Stromal cell of bone marrow (primary cell): Measurements from ENCODE around the gene SLC48A1.

Experiments
- DNase-seq: peaks from one replicate; pipeline ENCODE4 v3.0.0-alpha.2; 2012; ENCODE audit warnings: low read depth

SLC48A1 gene

DNA sequence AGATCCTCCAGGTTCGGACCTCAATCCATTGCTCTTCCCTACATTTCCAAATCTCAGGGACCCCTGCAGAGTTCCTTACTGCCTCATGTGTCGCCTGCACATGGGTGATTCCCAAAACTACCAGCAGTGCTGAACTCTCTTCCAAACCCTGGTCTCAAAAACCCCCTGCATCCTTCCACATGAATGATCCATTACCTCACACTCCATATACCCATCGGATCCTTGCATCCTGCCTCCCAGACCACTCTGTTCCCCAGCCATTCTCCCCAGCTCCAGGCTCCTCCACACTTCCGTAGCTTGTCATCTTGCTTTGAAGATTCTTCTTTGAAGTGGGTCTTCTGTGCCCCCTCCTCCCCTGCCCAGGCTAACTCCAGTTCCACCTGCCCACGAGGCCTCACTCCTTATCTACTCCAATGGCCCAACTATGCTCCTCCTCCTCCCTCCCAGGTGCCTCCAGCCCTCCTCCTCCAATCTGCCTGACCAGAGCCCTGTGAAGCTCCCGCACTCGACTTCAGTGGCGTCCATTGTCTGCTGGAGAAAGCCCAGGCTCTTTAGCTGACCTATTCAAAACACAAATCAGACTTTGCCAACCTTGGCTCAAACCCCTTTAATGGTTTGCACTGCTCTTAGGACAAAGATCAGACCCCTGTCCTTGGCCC lies 28.1 kb upstream of the SLC48A1 start:
- no peak for DNase-seq

DNA sequence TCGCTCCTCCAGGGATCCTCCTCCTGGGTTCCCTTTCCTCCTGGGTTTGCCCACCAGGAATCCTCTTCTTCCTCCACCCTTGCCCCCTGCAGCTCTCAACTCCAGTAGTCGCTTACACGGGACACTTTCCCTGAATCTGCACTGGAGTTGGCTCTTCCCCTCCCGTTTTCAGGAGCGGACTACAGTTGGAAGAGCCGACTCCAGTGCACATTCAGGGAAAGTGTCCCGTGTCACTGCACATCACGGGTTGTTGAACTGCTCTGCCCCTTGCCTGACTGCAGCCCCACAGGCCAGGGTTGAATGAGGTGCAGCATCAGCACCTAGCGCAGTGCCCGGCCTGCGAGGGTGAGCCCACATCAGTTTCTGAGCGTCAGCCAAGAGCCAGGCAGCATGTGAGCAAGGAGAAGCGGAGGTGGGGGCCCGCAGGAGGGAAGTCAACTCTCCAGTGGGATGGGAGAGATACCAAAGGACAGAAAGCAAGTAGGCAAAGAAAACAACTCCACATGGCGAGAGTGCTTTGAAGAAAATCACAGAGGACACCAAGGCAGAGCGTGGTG lies 27.5 kb upstream of the SLC48A1 start:
- no peak for DNase-seq

DNA sequence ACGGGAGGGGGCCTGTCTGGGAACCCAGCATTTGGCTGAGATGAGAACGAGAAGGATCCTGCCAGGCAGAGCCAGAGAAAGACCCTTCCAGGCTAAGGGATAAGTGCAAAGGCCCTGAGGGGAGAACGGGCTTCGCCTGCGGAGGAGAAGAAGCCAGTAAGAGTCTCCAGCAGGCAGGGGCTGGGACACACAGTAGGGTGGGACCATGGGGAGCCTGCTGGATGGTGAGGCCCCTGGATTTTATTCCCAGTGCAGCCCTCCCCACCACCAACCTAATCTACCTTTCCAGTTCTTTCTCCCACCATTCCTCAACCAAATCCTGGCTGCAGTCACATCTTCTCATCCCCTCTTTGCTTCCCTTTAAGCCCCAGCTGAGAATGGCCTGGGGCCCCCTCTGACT lies 27.0 kb upstream of the SLC48A1 start:
- no peak for DNase-seq

DNA sequence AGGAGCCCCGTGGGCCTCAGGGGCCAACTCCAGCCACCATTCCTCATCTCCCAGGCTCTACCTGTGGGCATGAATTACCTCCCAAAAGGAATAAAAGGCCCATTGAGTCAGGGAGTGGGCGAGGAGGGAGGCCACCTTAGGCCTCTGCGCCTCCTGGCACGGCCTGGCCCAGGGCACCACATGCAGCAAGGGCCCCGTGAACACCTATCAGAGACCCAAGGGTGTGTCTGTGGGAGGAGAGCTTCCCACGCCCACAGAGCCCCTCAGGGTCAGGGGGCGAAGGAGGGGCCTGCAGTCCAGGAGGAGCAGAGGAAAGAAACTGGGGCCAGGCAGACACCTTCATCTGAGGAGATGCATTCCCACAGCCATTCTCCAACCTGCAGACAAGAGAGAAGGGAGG lies 26.5 kb upstream of the SLC48A1 start:
- no peak for DNase-seq

DNA sequence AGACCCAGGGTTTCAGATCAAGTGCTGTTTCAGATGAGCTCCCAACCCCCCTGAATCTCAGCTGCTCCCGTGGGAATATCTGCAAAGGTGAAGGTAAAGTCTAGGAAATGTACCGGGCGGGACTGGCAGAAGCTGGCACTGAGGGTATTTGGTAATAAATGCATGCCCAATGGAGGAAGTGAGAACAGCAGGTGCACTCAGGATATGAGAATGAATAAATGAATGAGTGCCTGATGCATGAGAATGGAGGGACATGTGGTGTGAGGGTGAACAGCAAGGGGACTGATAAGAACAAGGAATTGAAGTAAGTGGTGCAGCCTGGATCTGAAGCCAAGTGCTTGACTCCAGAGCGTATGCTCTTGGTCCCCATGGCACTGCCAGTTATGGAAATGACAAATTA lies 25.9 kb upstream of the SLC48A1 start:
- DNase-seq = no peak

DNA sequence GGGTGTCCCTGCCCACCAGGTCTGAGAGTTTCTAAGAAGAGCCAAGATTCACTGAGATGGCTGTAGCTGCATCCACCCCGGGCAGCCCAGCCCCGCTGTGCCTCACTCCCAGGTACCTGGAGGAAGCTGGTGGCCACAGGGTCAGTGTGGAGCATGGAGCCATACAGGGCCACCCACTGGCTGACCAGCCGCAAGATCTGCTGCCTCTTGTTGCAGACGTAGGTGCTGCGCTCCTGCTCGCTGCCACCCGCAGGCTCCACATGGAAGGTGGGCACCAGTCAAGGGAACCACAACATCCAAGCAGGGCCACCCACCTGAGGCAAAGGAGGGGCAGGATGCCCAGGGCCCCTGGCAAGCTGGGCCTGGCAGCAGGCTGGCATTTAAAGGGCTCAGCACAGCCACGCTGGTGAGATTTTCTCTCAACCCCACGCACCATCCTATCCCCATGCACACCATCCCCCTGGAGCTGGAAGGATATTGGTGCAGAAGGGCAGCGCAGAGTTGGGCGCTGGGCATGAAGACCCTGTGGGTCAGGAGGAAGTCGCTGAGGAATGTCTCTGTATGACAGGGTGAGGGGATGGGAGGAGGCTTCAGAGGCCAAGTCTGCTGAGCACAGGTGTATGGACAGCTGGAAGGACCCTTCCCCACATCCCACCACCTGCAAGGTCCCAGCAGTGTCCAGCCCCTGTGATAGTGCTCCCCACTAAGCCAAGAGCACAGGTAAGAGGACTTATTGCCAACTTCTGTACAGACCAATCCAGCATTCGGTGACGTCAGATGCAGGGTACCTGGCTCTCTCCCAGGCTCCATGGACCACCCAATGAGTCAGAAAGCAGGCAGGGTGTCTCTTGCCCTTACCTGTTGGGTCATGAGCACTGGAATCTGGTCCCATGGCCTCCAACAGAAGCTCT lies 25.2 kb upstream of the SLC48A1 start:
- DNase-seq = no peak

DNA sequence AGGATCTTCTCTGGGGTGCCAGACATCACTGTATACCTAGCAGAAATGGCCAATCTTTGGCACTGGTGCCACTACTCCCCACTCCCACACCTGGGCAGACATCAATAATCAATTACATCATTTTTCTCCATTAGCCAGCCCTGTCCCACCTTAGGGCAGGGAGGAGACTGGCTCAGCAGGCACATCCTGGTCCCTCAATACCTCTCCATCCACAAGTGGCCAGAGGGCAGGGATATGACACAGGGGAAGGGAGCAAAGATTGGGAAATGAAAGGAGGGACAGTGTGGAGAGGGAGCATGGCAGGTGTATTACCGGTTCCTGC lies 24.6 kb upstream of the SLC48A1 start:
- no peak for DNase-seq

DNA sequence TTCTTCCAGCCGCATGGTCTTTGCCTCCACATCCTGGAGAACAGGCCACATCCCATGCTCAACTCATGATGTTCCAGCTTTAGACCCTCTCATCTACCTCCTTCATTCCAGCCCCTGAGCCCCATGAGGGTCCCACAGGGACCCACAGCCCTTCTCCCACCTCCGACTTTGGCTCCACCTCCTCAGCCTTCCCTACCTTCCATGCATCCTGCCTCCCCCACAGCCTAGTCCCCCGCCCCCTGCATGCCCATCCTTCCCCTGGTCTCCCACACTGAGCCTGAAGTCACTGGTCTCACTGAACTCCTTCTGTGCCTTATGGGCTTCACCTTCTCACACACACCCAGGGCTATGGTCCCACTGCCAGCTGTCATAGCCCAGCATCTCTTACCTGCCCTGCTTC lies 24.1 kb upstream of the SLC48A1 start:
- DNase-seq = no peak

DNA sequence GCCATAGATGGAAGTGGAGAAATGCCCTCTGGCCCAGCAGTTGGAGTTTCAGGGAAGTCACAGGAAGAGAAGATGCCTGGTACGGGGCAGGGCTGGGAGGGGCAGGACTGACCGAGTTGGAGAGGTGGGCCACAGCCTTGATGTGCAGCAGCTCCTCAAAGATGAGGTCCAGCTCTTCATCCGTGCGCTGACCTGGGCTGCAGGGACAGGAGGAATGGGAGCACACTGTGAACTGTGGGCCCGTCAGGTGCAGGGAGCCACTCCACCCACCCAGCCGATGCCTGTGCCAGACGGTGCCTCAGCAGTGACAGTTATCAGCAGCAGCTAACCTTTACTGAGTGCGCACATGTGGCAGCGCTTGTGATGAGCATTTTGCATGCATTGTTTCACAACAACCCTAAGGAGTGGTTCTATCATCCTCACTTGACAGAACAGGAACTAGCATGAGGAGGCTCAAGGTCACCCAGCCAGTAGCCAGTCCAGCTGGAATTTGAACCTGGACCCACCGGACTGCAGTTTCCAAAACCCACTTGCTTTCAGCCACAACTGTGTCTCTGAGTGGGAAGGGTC lies 22.7 kb upstream of the SLC48A1 start:
- no peak for DNase-seq

DNA sequence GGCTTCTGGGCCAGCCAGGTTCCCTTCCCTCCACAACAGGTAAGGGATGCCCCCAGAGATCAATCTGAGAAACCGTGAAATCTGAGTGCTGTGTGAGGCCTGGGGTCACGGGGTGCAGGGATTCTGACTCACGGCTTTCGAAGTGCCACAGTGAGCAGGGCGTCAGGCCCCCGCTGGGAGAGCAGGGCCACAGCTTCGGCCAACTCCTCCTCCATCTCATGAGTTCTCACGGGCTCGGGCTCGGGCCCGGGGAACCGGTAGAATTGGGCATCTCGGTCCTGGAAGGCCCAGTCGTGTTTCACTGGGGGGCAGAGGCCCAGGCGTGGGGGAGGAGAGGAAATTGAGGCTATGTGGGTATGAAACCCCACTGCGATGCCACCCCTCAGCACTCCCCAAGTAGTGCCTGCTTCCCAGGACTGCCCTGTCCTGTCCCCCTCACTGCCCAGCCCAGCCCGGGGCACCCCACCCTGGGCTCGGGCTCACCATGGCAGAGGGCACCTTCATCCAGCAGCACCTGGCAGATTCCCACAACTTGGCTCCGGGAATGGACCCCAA lies 22.0 kb upstream of the SLC48A1 start:
- DNase-seq = no peak

DNA sequence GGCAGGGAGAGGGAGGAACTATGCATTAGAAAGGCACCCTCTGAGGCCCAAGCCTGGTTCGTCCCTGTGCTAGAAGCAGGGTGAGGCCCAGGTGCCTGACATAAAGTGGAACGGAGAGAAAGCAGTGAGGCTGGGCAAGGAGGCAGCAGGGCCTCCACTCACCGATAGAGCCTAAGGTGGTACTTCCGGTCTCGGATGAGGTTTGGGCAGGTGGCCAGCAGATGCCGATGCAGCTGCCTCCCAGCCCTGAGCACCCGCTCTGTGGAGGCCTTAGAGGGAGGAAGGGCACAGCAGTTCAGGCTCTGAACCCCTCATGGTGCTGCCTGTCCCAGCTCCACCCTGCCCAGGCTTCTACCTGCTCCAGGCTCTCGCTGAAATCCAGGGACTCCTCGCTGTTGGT lies 21.5 kb upstream of the SLC48A1 start:
- no peak for DNase-seq

DNA sequence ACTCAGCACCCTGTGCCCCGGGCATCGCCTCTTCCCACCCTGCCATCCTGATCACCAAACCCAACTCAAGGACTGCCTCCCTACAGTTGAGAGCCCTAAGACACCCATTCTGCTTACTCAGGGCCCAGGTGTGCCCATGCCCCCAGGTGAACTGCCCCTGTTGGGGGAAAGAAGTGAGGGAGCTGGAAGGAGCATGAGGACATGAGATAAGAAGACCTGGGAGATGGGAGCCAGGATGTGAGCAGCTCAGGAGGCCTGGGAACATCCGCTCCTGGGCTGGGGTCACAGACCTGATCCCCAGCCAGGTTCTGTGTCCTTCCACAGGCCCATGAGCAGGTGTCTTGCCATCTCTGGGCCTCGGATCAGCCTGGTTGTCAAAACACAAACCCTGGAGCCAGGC lies 20.9 kb upstream of the SLC48A1 start:
- no peak for DNase-seq

DNA sequence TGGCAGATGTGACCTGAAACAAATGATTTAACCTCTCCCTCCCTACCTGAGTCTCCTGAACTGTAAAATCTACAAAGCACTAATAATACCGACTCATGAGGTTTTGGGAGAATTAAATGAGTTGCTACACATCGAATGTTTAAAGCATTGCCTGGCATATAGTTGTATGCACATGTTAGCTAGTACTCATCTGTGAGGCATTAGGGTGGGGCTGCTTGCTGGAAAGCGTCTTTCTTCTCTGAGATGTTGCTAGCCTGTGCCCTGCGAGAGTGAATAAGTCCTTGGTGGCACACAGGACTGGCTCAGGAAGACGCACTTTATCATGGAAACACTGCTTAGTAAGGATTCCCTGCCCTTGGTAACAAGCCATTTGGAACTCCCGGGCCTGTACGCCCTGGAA lies 20.5 kb upstream of the SLC48A1 start:
- peak; percentile 31 for DNase-seq

DNA sequence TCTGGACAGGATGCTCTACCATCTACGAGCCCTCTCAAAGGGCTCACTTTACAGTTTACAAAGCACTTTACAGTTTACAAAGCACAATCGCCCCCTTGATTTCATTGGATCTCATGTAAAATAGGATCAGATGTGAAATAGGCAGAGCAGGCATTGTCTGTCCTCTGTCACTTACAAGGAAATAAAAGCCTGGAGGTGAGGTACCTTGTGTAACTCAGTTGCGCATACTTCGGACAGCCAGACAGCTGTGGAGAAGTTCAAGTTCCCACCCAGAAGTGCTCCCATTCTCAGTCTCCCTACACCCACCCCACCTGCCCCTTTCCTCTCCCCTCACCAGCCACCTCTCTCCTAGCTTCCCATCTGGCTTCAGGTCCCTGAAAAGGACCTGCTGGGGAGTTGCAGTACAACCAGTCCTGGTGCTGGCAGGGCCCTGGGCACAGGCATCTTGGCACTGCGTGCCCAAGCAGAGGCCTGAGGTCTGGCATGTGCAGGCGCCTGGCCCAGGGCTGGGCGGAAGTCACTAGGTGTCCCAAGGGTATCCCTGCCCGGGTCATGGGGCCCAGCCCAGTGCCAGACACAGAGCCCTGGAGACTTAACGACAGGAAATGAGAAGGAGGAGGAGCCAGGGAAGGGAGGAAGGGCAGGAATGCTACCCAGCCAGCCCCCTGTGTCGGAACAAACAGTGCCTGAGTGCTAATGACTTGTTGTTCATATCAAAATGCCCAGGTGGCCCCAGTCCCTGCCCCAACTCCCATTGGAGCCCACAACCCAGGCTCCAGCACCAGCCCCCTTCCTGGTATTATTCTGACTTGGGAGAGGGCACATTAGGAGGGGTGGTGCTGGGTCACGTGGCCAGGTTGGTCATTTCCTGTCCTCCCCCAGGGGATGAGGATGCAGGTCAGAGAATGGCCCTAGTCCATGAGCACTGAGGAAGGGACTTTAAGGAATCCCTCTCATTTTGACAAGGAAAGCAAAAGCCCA lies 19.7 kb upstream of the SLC48A1 start:
- DNase-seq = no peak

DNA sequence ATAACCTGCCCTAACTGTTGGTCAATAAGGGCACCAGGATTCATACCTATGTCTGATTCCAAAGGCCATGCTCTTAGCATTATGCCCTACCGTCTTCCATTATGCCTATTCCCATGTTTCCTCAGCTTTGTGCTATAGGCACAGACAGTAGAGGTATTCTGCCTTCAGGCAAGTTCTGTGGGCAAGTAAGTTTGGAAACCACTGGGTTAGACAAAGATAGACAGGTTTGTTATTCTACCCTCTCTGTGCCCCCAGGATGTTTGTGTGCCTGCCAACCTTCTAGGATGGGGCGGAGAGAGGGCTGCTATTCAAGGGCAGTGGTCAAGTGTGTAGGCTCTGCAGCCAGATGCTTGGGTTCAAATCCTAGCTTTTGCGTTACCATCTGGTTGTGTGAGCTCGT lies 18.9 kb upstream of the SLC48A1 start:
- DNase-seq = no peak

DNA sequence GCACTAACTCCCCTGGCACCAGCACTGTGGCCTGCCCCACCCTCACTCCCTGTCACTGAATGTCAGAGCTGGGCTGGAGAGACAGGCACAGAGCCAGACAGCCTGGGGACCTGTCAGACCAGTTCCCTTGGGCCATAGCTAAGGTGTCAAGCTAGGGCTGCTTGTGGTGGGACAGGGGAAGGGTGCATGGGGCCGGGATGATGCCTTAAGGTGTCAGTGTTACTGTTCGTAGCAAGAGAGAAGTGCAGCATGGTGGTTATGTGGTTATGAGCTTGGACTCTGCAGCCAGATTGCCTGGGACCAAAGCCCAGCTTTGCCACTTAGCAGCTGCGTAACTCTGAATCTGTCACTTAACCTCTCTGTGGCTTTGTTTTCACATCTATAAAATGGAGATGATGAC lies 18.2 kb upstream of the SLC48A1 start:
- DNase-seq = no peak

DNA sequence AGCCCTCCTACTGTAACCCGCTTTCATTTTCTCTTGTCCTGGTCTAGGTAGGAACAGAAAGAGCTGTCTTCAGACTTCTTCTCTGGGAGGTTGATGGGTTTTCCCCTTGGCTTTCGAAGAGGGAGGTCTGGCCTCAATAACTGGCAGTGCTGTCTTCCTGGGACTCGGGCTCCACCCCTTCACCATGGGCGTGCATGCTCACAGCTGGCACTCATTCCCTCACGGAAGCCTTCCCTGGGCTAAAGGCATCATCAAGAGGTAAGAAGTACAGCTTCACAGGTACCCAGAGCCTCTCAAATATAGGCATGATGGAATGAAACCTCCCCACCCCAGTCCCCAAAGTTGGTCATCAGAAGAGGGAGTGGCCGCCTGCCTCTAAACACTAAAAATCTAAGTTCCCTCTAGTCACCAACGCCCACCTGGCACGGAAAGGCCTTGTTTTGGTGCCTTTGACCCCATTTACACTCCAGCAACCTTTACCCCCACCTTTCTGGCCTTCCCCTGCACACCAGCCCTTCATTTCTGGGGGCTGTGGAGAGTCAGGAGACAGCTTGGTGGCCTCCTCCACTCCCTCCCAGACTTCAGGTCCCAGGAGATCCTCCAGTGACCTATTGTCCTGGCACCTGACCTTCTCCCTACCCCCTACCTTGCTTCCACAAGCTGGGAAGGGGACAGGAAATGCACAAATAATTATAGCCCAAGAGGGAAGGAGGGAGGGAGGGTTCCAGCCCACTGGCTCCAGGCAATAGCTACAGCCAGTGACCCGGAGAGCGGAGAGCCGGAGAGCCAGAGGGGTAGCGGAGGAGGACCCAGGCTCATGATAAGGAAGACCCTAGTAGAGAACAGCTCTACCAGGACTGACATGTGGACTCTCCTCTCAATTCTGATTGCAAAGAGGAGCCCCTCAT lies 17.1 kb upstream of the SLC48A1 start:
- DNase-seq = no peak

DNA sequence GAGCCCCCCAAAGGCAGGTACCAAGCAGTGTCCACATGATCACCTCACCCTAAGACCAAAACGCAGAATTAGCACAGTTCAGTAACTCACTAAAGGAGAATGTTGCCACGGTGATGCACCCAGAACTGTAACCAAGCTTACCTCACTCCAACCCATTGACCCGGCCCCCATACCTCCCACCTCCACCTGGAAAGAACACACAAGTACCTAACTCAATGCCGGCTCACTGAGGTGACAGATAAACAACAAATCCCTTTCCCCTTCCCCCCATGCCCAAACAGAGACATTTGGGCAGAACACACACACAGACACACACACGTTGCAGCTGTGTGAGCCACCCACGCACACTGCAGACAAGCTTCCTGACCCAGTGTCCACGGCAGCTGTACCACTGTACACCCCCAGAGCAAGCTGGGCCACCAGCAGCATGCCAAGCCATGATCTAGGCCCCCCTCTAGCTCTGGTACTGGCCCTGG lies 15.6 kb upstream of the SLC48A1 start:
- no peak for DNase-seq

DNA sequence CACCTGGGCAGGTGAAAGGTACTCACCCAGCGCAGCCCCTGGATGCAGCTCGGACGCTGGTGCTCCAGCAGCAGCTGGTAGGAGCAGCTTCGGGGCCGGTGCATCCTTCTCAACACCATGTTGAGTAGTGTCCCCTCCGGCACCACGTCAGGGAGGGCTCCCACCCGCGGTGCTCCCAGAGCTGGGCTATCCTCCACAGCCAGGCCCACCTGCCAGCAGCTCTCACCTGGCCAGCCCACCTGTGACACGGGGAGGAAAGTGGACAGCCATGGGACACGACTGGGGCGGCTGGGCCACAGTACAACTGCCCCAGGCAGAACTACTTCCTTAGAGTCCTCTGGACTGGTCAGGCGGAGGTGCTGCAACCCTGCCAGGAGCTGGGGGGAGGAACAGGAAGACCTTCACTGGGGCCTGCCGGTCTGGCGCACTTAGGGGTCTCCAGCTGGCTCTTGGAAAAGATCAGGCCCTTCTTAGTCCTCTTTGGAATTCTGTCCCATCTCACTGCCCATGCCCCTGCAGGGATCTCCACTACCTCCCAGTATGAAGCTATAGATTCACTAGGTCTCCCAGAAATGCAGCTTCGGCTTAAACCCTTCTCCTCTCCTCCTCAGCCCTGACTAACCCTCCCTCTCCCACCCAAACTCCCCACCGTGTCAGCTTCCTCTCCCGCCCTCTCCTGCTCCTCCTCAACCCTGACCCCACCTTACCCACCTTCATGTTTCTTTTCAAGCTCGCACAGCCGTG lies 15.0 kb upstream of the SLC48A1 start:
- no peak for DNase-seq

DNA sequence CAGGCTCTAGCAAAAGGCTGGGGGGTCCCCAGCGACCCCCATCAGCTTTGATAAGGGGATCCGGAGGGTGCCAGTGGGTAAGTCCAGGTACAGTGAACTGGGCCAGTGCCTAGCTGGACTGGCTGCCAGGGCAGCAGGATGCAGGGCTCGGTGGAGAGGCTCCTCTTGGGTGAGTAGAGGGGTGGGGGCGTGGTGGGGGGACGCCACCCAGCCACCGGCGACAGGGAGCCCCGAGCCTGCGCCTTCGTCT lies 14.5 kb upstream of the SLC48A1 start:
- DNase-seq = no peak
